ENCODE results near the gene VWA8. TPM values are rescaled to one million over a fixed set of nuclear protein-coding genes. Genes with fewer than 3 reads are reported as not detected.

Gene VWA8
- total RNA-seq, 1 experiment from 2014 or later, result 8.4 TPM

DNA sequence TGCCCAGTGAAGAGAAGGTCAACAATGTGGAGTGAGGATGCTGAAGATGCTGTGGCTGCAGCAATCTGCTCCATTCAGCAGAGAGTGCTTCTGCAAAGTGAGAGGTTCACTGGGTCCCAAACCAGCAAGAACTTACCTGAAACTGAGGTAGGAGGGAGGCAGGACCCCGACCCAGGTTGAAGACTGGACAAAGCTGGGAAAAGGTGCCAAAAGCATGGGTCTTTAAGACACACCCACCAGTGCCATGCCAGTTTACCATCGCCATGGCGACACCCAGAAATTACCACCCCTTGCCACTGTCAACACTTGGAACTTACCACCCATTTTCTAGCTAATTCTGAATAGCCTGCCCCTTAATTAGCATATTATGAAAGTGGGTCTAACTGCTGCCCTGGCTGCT, 432.9 kb downstream of the VWA8 start:
- no peak for DNase-seq (ENCODE audit: low read depth)

DNA sequence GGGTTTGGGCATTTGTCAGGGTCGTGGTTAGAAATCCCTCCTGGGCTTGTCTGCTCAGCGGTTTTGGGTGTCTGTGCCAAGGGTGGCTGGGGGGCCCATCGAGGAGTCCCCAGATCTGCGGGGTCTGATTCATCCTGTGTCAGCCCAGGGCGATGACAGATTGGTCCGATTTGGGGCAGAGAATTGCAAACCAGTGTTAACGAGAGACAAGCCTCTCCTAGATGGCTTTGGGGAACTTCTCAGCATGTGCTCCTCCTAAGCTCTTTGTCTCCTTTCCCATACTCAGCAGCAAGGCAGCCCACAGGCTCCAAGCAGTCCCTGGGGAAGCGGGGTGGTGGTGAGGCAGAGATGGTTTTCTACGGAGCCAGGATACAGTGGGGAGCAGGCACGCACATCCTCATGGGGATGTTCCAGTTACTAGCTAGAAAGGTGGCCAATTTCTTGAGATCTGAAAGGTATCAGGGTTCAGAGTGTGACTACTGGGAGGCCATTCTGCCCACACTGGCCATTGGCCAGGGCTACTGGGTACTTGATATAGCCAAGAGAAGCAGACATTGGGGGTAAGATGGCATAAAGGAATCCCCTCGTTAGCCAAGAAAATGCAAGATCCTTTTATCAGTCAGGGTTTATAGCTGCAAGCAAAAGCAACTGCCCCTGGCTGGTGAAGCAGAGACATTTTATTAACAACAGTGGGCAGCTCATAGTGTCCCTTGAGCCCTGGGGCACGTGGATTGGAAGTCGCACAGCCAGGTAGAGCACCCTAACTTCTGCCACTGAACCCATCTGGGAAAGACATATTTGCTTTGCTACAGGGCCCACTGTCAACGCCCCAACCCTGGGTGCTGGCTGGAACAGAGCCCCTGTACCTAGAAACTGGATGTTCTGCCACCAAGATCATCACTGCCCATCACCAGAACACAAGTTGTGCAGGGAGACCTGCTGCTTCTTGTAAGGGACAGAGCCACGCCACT, 440.0 kb downstream of the VWA8 start:
- peak; percentile 23 for DNase-seq (ENCODE audit: low read depth)

DNA sequence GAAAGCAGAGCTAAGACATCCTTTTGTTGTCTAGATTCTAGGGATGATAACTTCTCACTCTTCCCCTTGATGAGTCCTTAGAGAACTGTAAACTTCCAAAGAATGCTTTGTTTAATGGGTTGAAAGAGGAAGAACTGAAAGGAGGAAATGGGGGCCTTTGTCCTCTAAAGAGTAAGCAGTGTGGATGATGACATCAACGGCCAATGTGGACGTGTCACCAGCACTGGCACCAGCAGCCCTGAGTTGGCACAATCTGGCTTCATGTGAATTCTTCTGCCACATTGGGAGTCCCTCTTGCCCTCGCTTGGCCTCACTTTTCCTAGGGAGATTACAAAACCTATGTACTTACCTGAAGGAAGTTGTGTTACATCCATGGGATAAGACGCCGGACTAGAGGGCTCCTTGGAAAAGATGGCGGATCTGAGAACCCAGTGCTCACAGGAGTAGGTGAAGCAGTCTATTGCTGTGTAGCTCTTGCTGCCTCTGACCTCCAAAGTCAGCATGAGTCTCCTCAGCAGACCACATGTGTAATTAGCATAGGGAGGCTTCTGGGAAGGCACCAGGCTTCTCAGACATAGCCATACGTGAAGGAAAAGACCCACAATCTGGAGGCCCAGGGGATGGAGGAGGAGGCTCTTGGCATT, 440.8 kb downstream of the VWA8 start:
- no peak for DNase-seq (ENCODE audit: low read depth)

Other genes with a start within 250 kb of the VWA8 start
- 3.7 and 4.8 TPM in 2 replicates for gene DGKH, start 87.5 kb upstream of the VWA8 start, total RNA-seq (2014; rRNA removed)

Measured in LHCN-M2 (cell line).